ENCODE data around the gene ADAM17.
"Not testable (repeated sequence)": the region's sequence is repeated elsewhere in the genome, so short reads cannot be mapped to it uniquely, and the experiment has no call there.

ADAM17 gene

DNA sequence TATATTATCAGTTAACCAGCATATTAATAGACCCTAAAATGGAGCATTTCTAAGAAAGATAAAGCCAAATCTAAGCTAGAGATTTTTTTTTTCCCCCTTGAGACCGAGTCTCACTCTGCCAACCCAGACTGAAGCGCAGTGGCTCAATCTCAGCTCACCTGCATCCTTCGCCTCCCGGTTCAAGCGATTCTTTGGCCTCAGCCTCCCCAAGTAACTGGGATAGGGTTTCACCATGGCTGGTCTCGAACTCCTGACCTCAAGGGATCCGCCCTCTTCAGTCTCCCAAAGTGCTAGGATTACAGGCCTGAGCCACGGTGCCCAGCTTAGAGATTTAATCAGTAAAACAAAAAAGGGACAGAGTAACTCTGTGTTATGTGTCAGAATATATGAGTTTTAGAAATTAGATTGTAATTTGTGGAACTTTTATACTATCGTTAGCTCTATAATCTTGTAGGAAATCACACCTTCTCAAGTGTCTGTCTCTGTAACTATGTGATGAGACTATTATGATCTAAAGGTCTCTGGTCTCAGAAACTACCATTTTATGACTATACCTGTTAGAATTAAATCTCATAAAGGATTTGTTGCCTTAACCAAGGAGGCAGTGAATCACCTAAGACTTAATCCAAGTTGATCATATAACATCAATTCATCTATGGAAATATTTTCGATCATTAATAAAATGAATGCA, 41.1 kb upstream of the ADAM17 start:
- Histone ChIP-seq H3K27ac (replicated peaks; ENCODE audit: low read length) (no peak overlapping the region), H2BK5ac (ENCODE audit: low read length) (no peak overlapping the region), H3K36me3 (replicated peaks in 1 of 2; ENCODE audit: control insufficient read depth in 2 of 2, insufficient read depth in 2 of 2, low read length in 2 of 2) (peaks cover 9 to 85% of the 10 kb centered on the region in 2 donors), H2AK5ac (ENCODE audit: low read depth, low read length) (no peak overlapping the region), H3K9me3 (replicated peaks in 1 of 2; ENCODE audit: control insufficient read depth in 2 of 2, insufficient read depth in 1 of 2, low read depth in 1 of 2, low read length in 2 of 2) (peaks cover 9 to 36% of the 10 kb centered on the region in 2 donors), H4K8ac (ENCODE audit: low read depth, low read length) (no peak overlapping the region), H2AFZ (ENCODE audit: low read length) (no peak overlapping the region), H2BK12ac (ENCODE audit: low read length) (no peak overlapping the region), H3K9ac (ENCODE audit: low read depth, low read length, poor library complexity) (no peak overlapping the region), H3K4ac (ENCODE audit: low read length) (no peak overlapping the region), H3K4me2 (ENCODE audit: insufficient read depth, low read length, poor library complexity, severe bottlenecking) (no peak overlapping the region), H2BK15ac (ENCODE audit: low read length) (no peak overlapping the region), H3K14ac (ENCODE audit: low read length) (no peak overlapping the region), H4K91ac (ENCODE audit: low read depth, low read length, poor library complexity) (no peak overlapping the region), H3K27me3 (ENCODE audit: control insufficient read depth in 3 of 3, insufficient read depth in 3 of 3, low read depth in 1 of 3, low read length in 3 of 3) (no peaks in the 10 kb centered on the region), H3K18ac (ENCODE audit: low read length) (no peak overlapping the region), H2BK120ac (ENCODE audit: low read depth, low read length) (no peak overlapping the region), H3K23ac (ENCODE audit: low read depth, low read length, poor library complexity) (no peak overlapping the region), H3K4me3 (ENCODE audit: low read length in 2 of 2) (no peak overlapping the region), H3K79me1 (ENCODE audit: low read depth, low read length) (peaks cover 6% of the 10 kb centered on the region), H3K4me1 (ENCODE audit: control insufficient read depth in 2 of 2, insufficient read depth in 1 of 2, low read depth in 1 of 2, low read length in 2 of 2) (peaks cover 3 to 6% of the 10 kb centered on the region in 2 donors)
- DNase-seq (ENCODE audit: low spot score): no peak
- no CpG with 5 or more reads among the region's 10 CpGs for WGBS, 2 donors (ENCODE audit: extremely low coverage in 2 of 2, insufficient read length in 2 of 2, insufficient replicate concordance in 1 of 2)

DNA sequence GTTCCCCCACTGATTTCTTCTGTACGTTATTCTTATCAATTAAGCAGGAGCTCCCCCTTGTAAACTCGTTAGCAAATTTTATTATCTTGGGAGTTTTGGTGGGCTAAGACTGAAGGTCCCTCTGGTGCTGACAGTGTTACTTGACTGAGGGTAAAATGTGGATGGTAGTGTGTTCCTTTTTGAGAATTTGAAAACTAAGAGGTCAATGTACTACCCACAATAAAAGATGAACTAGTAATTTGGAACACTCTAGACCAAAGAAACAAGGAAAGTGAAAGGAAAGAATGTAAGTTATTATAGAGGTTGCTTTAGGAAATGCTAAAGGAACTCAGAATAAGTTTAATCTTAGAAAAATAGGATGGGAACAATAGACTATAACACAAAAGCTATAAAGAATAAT, 40.1 kb upstream of the ADAM17 start:
- H3K79me1 ChIP-seq (ENCODE audit: low read depth, low read length): peaks cover 8% of the 10 kb centered on the region
- peaks cover 9 to 28% of the 10 kb centered on the region in 2 donors for H3K9me3 ChIP-seq (replicated peaks in 1 of 2; ENCODE audit: control insufficient read depth in 2 of 2, insufficient read depth in 1 of 2, low read depth in 1 of 2, low read length in 2 of 2)
- H2BK15ac ChIP-seq (ENCODE audit: low read length): no peak overlapping the region
- WGBS, 2 donors (ENCODE audit: extremely low coverage in 2 of 2, insufficient read length in 2 of 2, insufficient replicate concordance in 1 of 2): no CpG with 5 or more reads among the region's 2 CpGs
- H4K91ac ChIP-seq (ENCODE audit: low read depth, low read length, poor library complexity): no peak overlapping the region
- H2BK12ac ChIP-seq (ENCODE audit: low read length): no peak overlapping the region
- no peak overlapping the region for H3K4me3 ChIP-seq (ENCODE audit: low read length in 2 of 2)
- no peak overlapping the region for H3K18ac ChIP-seq (ENCODE audit: low read length)
- no peak for DNase-seq (ENCODE audit: low spot score)
- peaks cover 3 to 6% of the 10 kb centered on the region in 2 donors for H3K4me1 ChIP-seq (ENCODE audit: control insufficient read depth in 2 of 2, insufficient read depth in 1 of 2, low read depth in 1 of 2, low read length in 2 of 2)
- H3K14ac ChIP-seq (ENCODE audit: low read length): no peak overlapping the region
- H3K4me2 ChIP-seq (ENCODE audit: insufficient read depth, low read length, poor library complexity, severe bottlenecking): no peak overlapping the region
- H2BK5ac ChIP-seq (ENCODE audit: low read length): no peak overlapping the region
- H3K27me3 ChIP-seq (ENCODE audit: control insufficient read depth in 3 of 3, insufficient read depth in 3 of 3, low read depth in 1 of 3, low read length in 3 of 3): no peaks in the 10 kb centered on the region
- H3K36me3 ChIP-seq (replicated peaks in 1 of 2; ENCODE audit: control insufficient read depth in 2 of 2, insufficient read depth in 2 of 2, low read length in 2 of 2): peaks cover 10 to 85% of the 10 kb centered on the region in 2 donors
- H3K27ac ChIP-seq (replicated peaks; ENCODE audit: low read length): no peak overlapping the region
- no peak overlapping the region for H3K9ac ChIP-seq (ENCODE audit: low read depth, low read length, poor library complexity)
- no peak overlapping the region for H2AFZ ChIP-seq (ENCODE audit: low read length)
- no peak overlapping the region for H3K4ac ChIP-seq (ENCODE audit: low read length)
- H4K8ac ChIP-seq (ENCODE audit: low read depth, low read length): no peak overlapping the region
- no peak overlapping the region for H3K23ac ChIP-seq (ENCODE audit: low read depth, low read length, poor library complexity)
- H2AK5ac ChIP-seq (ENCODE audit: low read depth, low read length): no peak overlapping the region
- no peak overlapping the region for H2BK120ac ChIP-seq (ENCODE audit: low read depth, low read length)

DNA sequence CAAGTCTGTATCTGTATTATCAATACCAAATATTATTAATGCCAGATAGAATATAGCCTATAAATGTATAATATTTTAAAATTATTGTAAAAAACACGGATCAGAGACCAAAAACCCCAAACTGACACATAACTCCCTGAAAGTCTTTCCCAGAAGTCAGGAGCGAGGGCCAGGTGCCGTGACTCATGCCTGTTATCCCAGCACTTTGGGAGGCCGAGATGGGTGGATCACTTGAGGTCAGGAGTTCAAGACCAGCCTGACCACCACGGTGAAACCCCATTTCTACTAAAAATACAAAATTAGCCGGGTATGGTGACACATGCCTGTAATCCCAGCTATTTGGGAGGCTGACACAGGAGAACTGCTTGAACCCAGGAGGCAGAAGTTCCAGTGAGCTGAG, 39.6 kb upstream of the ADAM17 start:
- H3K4ac ChIP-seq (ENCODE audit: low read length); H2BK12ac ChIP-seq (ENCODE audit: low read length); H2BK120ac ChIP-seq (ENCODE audit: low read depth, low read length); H3K4me1 ChIP-seq (ENCODE audit: control insufficient read depth in 2 of 2, insufficient read depth in 1 of 2, low read depth in 1 of 2, low read length in 2 of 2); H2BK15ac ChIP-seq (ENCODE audit: low read length); H3K27ac ChIP-seq (replicated peaks; ENCODE audit: low read length); H3K4me2 ChIP-seq (ENCODE audit: insufficient read depth, low read length, poor library complexity, severe bottlenecking); DNase-seq (ENCODE audit: low spot score); H3K79me1 ChIP-seq (ENCODE audit: low read depth, low read length); H3K14ac ChIP-seq (ENCODE audit: low read length); H3K27me3 ChIP-seq (ENCODE audit: control insufficient read depth in 3 of 3, insufficient read depth in 3 of 3, low read depth in 1 of 3, low read length in 3 of 3); H4K91ac ChIP-seq (ENCODE audit: low read depth, low read length, poor library complexity); H3K23ac ChIP-seq (ENCODE audit: low read depth, low read length, poor library complexity); H3K9ac ChIP-seq (ENCODE audit: low read depth, low read length, poor library complexity); H3K18ac ChIP-seq (ENCODE audit: low read length); H2AFZ ChIP-seq (ENCODE audit: low read length); H4K8ac ChIP-seq (ENCODE audit: low read depth, low read length); H2AK5ac ChIP-seq (ENCODE audit: low read depth, low read length); H3K4me3 ChIP-seq (ENCODE audit: low read length in 2 of 2); H2BK5ac ChIP-seq (ENCODE audit: low read length): not testable (repeated sequence)
- Histone ChIP-seq H3K9me3 (replicated peaks in 1 of 2; ENCODE audit: control insufficient read depth in 2 of 2, insufficient read depth in 1 of 2, low read depth in 1 of 2, low read length in 2 of 2) (peaks cover 9 to 24% of the 10 kb centered on the region in 2 donors), H3K36me3 (replicated peaks in 1 of 2; ENCODE audit: control insufficient read depth in 2 of 2, insufficient read depth in 2 of 2, low read length in 2 of 2) (peaks cover 10 to 85% of the 10 kb centered on the region in 2 donors)
- no CpG with 5 or more reads among the region's 6 CpGs for WGBS, 2 donors (ENCODE audit: extremely low coverage in 2 of 2, insufficient read length in 2 of 2, insufficient replicate concordance in 1 of 2)

DNA sequence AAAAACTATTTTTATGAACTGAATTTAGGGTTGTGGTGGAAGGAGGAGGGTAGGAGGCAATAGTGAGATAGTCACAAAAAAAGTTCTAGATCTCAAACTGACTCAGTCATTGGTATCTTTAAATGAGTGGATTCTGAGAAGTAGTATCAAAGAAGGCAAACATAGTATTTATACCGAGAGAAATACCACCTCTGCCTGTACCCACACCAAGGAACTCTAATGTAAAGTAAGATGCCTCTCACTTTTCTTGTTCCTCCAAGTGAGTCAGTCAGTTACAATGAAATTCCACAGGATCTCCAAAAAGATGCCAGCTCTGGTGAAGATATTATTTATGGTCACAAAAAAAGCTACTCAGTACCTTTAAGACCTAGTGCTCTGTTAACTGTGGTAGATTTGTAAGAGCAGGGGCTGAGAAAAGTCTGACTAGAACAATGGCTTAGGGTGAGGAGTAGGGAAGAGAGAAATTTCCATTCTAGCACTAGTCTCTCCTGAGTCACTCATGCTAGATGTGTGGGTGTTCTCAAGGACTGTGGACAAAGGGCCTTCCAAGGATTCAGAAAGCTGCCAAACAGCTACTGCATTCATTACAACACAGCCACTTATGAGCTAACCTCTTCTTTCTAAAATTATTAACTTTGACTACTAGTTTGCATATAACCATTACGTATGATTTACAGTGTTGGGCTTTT, 38.9 kb upstream of the ADAM17 start:
- no peak overlapping the region for H4K8ac ChIP-seq (ENCODE audit: low read depth, low read length)
- no peak overlapping the region for H4K91ac ChIP-seq (ENCODE audit: low read depth, low read length, poor library complexity)
- H3K4me1 ChIP-seq (ENCODE audit: control insufficient read depth in 2 of 2, insufficient read depth in 1 of 2, low read depth in 1 of 2, low read length in 2 of 2): peaks cover 3 to 6% of the 10 kb centered on the region in 2 donors
- DNase-seq (ENCODE audit: low spot score): no peak
- H3K4me3 ChIP-seq (ENCODE audit: low read length in 2 of 2): no peak overlapping the region
- H3K9ac ChIP-seq (ENCODE audit: low read depth, low read length, poor library complexity): no peak overlapping the region
- no peak overlapping the region for H2AK5ac ChIP-seq (ENCODE audit: low read depth, low read length)
- H2BK120ac ChIP-seq (ENCODE audit: low read depth, low read length): no peak overlapping the region
- no peak overlapping the region for H3K14ac ChIP-seq (ENCODE audit: low read length)
- no peak overlapping the region for H2BK15ac ChIP-seq (ENCODE audit: low read length)
- peaks cover 7 to 85% of the 10 kb centered on the region in 2 donors for H3K36me3 ChIP-seq (replicated peaks in 1 of 2; ENCODE audit: control insufficient read depth in 2 of 2, insufficient read depth in 2 of 2, low read length in 2 of 2)
- H3K23ac ChIP-seq (ENCODE audit: low read depth, low read length, poor library complexity): no peak overlapping the region
- no peak overlapping the region for H3K18ac ChIP-seq (ENCODE audit: low read length)
- no peak overlapping the region for H2BK5ac ChIP-seq (ENCODE audit: low read length)
- no peaks in the 10 kb centered on the region for H3K27me3 ChIP-seq (ENCODE audit: control insufficient read depth in 3 of 3, insufficient read depth in 3 of 3, low read depth in 1 of 3, low read length in 3 of 3)
- no peak overlapping the region for H3K4me2 ChIP-seq (ENCODE audit: insufficient read depth, low read length, poor library complexity, severe bottlenecking)
- H3K27ac ChIP-seq (replicated peaks; ENCODE audit: low read length): peak overlapping the region; percentile 34
- no CpG with 5 or more reads among the region's 2 CpGs for WGBS, 2 donors (ENCODE audit: extremely low coverage in 2 of 2, insufficient read length in 2 of 2, insufficient replicate concordance in 1 of 2)
- H3K79me1 ChIP-seq (ENCODE audit: low read depth, low read length): peaks cover 6% of the 10 kb centered on the region
- no peak overlapping the region for H2BK12ac ChIP-seq (ENCODE audit: low read length)
- no peak overlapping the region for H2AFZ ChIP-seq (ENCODE audit: low read length)
- no peak overlapping the region for H3K4ac ChIP-seq (ENCODE audit: low read length)
- peaks cover 6 to 16% of the 10 kb centered on the region in 2 donors for H3K9me3 ChIP-seq (replicated peaks in 1 of 2; ENCODE audit: control insufficient read depth in 2 of 2, insufficient read depth in 1 of 2, low read depth in 1 of 2, low read length in 2 of 2)

All from neuronal stem cell (in vitro differentiated cells).